Measurements from ENCODE around the gene CCL19. TPM values are rescaled to one million over a fixed set of nuclear protein-coding genes. Genes with fewer than 3 reads are reported as not detected.
A peak's percentile ranks its signal among the peaks of the same experiment; 100 is the strongest.

CCL19 gene
- total RNA-seq, 6 experiments from 2014 or later = 0.77 to 6.5 (median 1.1) TPM

- 4% methylated on average over 13 of the region's 24 CpGs for WGBS (ENCODE audit: insufficient coverage, low coverage, low lambda C conversion rate, missing lambda C conversion rate)
- Histone ChIP-seq H3K4me1 (peaks cover 0 to 46% (median 20%) of the 10 kb centered on the region in 4 donors), H3K9me3 (no peaks in the 10 kb centered on the region), H3K27me3 (no peaks in the 10 kb centered on the region), H3K4me3 (peak within 1 kb of the TSS; percentile 14 to 59 (median 23)), H3K27ac (peak within 1 kb of the TSS; percentile 18 to 77 (median 45)), H3K36me3 (peaks cover 0 to 17% (median 9%) of the 10 kb centered on the region in 4 donors)
- intact Hi-C loops (cut with DNase I) = no loop called here
- TF ChIP-seq CTCF (IDR thresholded peaks at IDR 0.05) = peak in 1 of 4 donors; percentile 14
- TF ChIP-seq POLR2A (IDR thresholded peaks at IDR 0.05) = peak; percentile 41
- peak; percentile 86 to 94 (median 89) for ATAC-seq
- peak; percentile 94 to 97 (median 97) for DNase-seq
Measured at GRCh38 chr9:34651876-34652601, 39.0 kb downstream of the CCL19 start, which contains the start of gene IL11RA. TSS of gene IL11RA (plus strand) at chr9:34652185. CDS start at chr9:34655218, 3,033 bp downstream.

GRCh38 chr9:34651321-34651720, 39.8 kb downstream of the CCL19 start:
- Histone ChIP-seq H3K4me1 (peaks cover 0 to 46% (median 20%) of the 10 kb centered on the region in 4 donors), H3K27ac (peak overlapping the region; percentile 18 to 77 (median 45)), H3K36me3 (peaks cover 0 to 17% (median 9%) of the 10 kb centered on the region in 4 donors), H3K4me3 (peak overlapping the region; percentile 14 to 59 (median 23)), H3K9me3 (no peaks in the 10 kb centered on the region), H3K27me3 (no peaks in the 10 kb centered on the region)
- TF ChIP-seq CTCF (IDR thresholded peaks at IDR 0.05) (no peak), POLR2A (IDR thresholded peaks at IDR 0.05) (no peak)
- ATAC-seq = peak; percentile 2 to 24 (median 16)
- WGBS (ENCODE audit: insufficient coverage, low coverage, low lambda C conversion rate, missing lambda C conversion rate) = 19% methylated on average over 3 of the region's 4 CpGs
- peak in 2 of 3 donors; percentile 69 to 82 for DNase-seq
- intact Hi-C loops (cut with DNase I) = no loop called here

- 0% methylated on average over 2 of the region's 5 CpGs for WGBS (ENCODE audit: insufficient coverage, low coverage, low lambda C conversion rate, missing lambda C conversion rate)
- H3K4me1 ChIP-seq = peaks cover 0 to 50% (median 22%) of the 10 kb centered on the region in 4 donors
- intact Hi-C loops (cut with DNase I) = no loop called here
Measured at GRCh38 chr9:34650816-34651215, 40.3 kb downstream of the CCL19 start.

DNA sequence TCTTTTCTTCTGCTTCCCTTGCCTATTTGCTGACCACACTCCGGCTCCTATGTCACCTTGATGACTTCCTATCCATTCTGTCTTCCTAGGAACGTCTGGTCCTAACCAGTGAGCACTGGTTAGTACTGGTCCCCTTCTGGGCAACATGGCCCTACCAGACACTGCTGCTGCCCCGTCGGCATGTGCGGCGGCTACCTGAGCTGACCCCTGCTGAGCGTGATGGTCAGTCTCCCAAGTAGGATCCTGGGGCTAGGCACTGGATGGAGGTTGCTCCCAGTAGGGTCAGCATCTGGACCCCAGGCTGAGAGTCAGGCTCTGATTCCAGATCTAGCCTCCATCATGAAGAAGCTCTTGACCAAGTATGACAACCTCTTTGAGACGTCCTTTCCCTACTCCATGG, 42.4 kb downstream of the CCL19 start:
- ATAC-seq = no peak
- WGBS (ENCODE audit: insufficient coverage, low coverage, low lambda C conversion rate, missing lambda C conversion rate) = 81% methylated on average over 5 of the region's 8 CpGs
- Histone ChIP-seq H3K4me1 (peaks cover 0 to 70% (median 30%) of the 10 kb centered on the region in 4 donors), H3K36me3 (peaks cover 0 to 17% (median 9%) of the 10 kb centered on the region in 4 donors), H3K27me3 (no peaks in the 10 kb centered on the region), H3K27ac (no peak overlapping the region), H3K9me3 (no peaks in the 10 kb centered on the region), H3K4me3 (no peak overlapping the region)
- no peak for DNase-seq
- no peak for TF ChIP-seq CTCF (IDR thresholded peaks at IDR 0.05)
- intact Hi-C loops (cut with DNase I) = no loop called here

More at GRCh38 chr9:34650816-34651215, 40.3 kb downstream of the CCL19 start:
- H3K27ac ChIP-seq = peak overlapping the region in 2 of 3 donors; percentile 18 to 77
- peak in 1 of 4 donors; percentile 0 for ATAC-seq
- TF ChIP-seq POLR2A (IDR thresholded peaks at IDR 0.05) (no peak), CTCF (IDR thresholded peaks at IDR 0.05) (no peak)
- H3K4me3 ChIP-seq = peak overlapping the region in 1 of 3 donors; percentile 59
- H3K36me3 ChIP-seq = peaks cover 0 to 17% (median 9%) of the 10 kb centered on the region in 4 donors
- no peaks in the 10 kb centered on the region for H3K9me3 ChIP-seq
- H3K27me3 ChIP-seq = no peaks in the 10 kb centered on the region
- DNase-seq = peak; percentile 57 to 83 (median 76)

Data from right lobe of liver (tissue), 6 donors.